Brain microvascular endothelial cell (primary cell): Measurements from ENCODE around the gene PSPC1.
"Not testable (repeated sequence)": the region's sequence is repeated elsewhere in the genome, so short reads cannot be mapped to it uniquely, and the experiment has no call there.

Experiments used
- DNase-seq: peaks from one replicate; pipeline ENCODE4 v3.0.0-alpha.2; 2020
- H3K27ac ChIP-seq: fragments of 250-450 bp; sonication (Bioruptor Pico); 2 replicates; pipeline ENCODE4 v1.5.1; 2020; ENCODE audit warnings: mild to moderate bottlenecking, moderate library complexity
- H3K27me3 ChIP-seq: fragments of 250-450 bp; sonication (Bioruptor Pico); replicated peaks from 2 replicates; pipeline ENCODE4 v1.5.1; 2020; ENCODE audit warnings: mild to moderate bottlenecking
- H3K36me3 ChIP-seq: fragments of 250-450 bp; sonication (Bioruptor Pico); replicated peaks from 2 replicates; pipeline ENCODE4 v1.5.1; 2020; ENCODE audit warnings: mild to moderate bottlenecking
- H3K4me3 ChIP-seq: 2 replicates; pipeline ENCODE4 v1.5.1; 2011; ENCODE audit warnings: low read depth, mild to moderate bottlenecking, control low read depth, low read length, moderate library complexity
- in situ Hi-C: cut with HindIII; loops from 2 replicates; pipeline ENCODE4 v1.10.0; 2017; ENCODE audit warnings: low sequenced_read_pairs, low pct_ligation_motif_present
- TF ChIP-seq, protein P1 (sequence below): IDR thresholded peaks from 2 replicates; pipeline ENCODE4 v1.5.1; 2011; ENCODE audit warnings: low read depth, mild to moderate bottlenecking, moderate library complexity, low read length, control low read depth, inconsistent platforms; ENCODE audit errors: missing control alignments

PSPC1 gene

DNA sequence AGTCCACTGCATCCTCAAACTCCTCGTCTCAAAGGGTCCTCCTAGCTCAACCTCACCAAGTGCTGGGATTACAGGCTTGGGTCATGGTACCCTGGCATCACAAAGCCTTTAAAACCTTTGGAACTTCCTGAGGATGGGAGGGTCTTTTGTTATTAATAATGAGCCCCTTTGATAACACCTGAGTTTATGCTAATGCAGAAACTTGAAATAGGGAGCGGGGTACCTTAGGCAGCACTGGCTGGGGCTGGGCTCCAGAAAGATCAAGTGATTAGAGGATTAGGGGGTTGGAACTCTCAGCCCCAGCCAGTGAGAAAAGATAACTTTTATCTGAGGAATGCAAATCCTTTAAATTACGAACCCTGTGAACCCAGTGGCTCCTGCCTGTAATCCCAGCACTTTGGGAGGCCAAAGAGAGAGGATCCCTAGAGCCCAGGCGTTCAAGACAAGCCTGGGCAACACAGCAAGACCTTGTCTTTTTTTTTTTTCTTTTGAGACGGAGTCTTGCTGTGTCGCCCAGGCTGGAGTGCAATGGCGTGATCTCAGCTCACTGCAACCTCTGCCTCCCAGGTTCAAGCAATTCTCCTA is 9.3 kb upstream of the PSPC1 start:
- Histone ChIP-seq H3K4me3 (no peak overlapping the region), H3K27ac (no peak overlapping the region), H3K36me3 (no peaks in the 10 kb centered on the region), H3K27me3 (no peaks in the 10 kb centered on the region)
- in situ Hi-C loops: no loop called here
- TF ChIP-seq, protein P1, sequence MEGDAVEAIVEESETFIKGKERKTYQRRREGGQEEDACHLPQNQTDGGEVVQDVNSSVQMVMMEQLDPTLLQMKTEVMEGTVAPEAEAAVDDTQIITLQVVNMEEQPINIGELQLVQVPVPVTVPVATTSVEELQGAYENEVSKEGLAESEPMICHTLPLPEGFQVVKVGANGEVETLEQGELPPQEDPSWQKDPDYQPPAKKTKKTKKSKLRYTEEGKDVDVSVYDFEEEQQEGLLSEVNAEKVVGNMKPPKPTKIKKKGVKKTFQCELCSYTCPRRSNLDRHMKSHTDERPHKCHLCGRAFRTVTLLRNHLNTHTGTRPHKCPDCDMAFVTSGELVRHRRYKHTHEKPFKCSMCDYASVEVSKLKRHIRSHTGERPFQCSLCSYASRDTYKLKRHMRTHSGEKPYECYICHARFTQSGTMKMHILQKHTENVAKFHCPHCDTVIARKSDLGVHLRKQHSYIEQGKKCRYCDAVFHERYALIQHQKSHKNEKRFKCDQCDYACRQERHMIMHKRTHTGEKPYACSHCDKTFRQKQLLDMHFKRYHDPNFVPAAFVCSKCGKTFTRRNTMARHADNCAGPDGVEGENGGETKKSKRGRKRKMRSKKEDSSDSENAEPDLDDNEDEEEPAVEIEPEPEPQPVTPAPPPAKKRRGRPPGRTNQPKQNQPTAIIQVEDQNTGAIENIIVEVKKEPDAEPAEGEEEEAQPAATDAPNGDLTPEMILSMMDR: no peak
- no peak for DNase-seq

DNA sequence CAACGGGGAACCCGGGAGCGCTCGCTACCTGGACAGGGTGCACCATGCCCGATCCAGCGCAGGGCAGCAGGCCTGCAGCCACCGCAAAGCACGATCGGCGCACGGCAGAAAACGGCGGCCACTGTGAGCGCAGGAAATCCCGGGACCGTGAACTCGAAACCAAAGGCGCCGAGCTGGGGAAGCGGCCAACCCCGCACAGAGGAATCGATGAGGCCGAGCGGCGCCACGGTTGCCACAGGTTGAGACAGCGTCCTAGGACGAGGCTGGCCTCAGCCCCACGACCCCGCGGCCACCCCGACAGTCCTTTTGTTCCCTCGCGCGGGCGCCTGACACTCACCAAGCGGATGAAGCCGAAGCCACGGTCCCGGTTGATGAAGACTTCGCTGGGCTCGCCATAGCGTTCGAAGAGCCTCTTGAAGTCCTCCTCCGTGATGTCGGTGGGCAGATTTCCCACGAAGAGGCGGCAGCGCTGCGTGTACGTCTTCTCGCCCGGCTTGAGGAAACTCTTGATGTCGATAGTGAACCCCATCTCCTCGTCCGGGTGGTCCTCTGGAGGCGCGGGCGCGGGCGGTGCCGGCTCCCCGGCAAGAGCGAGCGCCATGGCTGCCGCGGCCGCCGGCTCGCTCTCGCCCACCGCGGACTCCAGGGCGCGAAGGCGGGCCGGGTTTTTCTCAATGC is 557 bp downstream of the PSPC1 start:
- Histone ChIP-seq H3K36me3 (no peaks in the 10 kb centered on the region), H3K27ac (peak overlapping the region; percentile 81), H3K4me3 (peak overlapping the region; percentile 96), H3K27me3 (no peaks in the 10 kb centered on the region)
- peak; percentile 36 for DNase-seq
- TF ChIP-seq, protein P1: no peak
- in situ Hi-C loops: no loop called here

DNA sequence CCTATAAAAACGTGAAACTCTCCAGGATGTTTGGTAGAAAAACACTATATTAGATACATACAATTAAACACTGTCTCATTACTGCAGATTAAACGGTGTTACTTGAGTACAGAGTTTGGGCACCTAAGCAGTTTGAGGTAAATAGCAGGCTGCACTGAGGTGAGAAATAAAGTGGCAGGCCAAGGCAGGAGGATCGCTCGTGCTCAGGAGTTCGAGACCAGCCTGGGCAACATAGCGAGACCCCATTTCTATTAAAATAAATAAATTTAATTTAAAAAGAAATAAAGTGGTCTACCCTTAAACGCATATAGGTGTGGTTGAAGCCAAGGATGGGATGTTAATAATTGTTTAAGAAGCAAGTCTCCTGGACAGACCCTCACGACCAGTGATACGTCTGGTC is 1.2 kb downstream of the PSPC1 start:
- no peaks in the 10 kb centered on the region for H3K36me3 ChIP-seq
- in situ Hi-C loops: no loop called here
- H3K27me3 ChIP-seq: no peaks in the 10 kb centered on the region
- no peak for DNase-seq
- TF ChIP-seq, protein P1: no peak
- peak overlapping the region; percentile 96 for H3K4me3 ChIP-seq
- H3K27ac ChIP-seq: no peak overlapping the region

DNA sequence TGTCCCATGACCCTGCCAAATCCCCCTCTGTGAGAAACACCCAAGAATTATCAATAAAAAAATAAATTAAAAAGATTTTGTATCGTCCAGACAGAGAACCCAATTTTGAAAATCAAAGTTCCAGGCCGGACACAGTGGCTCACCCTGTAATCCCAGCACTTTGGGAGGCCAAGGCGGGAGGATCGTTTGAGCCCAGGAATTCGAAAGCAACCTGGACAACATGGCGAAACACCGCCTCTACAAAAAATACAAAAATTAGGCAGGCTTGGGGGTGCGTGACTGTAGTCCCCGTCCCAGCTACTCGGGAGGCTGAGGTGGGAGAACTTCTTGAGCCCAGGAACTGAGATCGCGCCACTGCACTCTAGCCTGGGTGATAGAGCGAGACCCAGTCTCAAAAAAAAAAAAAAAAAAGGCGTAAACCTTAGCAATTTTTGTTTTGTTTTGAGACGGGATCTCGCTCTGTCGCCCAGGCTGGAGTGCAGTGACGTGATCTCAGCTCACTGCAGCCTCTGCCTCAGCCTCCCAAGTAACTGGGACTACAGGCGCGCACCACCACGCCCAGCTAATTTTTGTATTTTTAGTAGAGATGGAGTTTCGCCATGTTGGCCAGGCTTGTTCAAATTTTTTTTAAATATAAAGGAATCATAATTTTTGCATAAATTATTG is 1.9 kb downstream of the PSPC1 start:
- in situ Hi-C loops, H3K27ac ChIP-seq, H3K27me3 ChIP-seq, H3K36me3 ChIP-seq, DNase-seq: not testable (repeated sequence)
- H3K4me3 ChIP-seq: peak overlapping the region; percentile 96

DNA sequence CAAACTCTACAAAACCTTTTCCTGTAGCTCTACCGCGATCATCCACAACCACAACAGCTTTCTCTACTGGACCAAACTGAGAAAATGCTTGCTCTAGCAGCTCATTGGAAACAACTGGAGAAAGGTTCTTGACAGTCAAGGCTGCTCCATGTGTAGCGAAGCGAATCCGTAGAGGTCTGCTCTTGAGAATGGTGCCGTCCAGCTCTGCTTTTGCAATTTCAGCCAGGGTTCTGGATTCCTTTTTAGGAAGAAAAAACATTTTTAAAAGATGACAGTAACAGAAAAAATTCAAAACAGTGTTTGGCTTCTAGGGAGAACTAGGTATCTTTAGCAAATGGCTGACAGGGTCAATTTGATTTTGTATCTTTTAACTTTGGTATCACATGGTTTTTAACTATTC is 10.4 kb downstream of the PSPC1 start:
- TF ChIP-seq, protein P1: no peak
- no peaks in the 10 kb centered on the region for H3K27me3 ChIP-seq
- DNase-seq: no peak
- in situ Hi-C loops: no loop called here
- no peak overlapping the region for H3K4me3 ChIP-seq
- H3K36me3 ChIP-seq: peaks cover 17% of the 10 kb centered on the region
- no peak overlapping the region for H3K27ac ChIP-seq

DNA sequence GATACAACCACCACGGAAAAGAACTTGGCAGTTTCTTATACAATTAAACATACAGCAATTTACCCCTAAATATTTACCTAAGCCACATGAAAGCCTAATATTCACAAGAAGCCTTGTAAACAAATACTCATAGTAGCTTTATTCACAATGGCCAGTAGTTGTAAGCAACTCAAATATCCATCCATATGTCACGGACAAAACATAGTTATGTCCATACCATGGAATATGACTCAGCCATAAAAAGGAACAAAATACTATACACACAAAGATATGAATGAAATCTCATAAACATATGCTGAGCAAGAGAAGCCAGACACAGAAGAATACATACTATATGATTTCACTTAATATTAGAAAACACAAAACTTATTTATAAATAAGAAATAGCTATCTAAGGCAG is 12.9 kb downstream of the PSPC1 start:
- in situ Hi-C loops: no loop called here
- DNase-seq: no peak
- TF ChIP-seq, protein P1: no peak
- Histone ChIP-seq H3K36me3 (peaks cover 17% of the 10 kb centered on the region), H3K4me3 (no peak overlapping the region), H3K27ac (no peak overlapping the region), H3K27me3 (no peaks in the 10 kb centered on the region)
